ENCODE results near the gene FAM13A.

FAM13A gene

DNA sequence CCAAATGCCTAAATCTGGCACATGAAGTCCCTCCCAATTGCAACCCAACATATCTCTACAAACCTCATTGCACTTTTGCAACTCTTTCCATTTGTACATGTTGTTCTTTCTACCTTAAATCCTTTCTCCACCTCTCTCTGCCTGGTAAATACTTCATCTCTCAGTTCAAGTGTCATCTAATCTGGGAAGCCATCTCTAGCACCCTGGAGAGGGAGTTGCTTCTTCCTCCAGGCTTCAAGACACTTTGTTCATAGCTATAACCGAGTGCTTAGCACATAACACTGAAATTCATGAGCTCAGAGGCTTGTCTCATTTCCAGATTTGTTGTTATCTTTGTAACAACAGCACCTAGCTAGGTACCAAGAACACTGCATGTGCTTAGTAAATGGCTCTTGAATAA is 244.6 kb downstream of the FAM13A start:
- no peak for DNase-seq (ENCODE audit: low read depth)

DNA sequence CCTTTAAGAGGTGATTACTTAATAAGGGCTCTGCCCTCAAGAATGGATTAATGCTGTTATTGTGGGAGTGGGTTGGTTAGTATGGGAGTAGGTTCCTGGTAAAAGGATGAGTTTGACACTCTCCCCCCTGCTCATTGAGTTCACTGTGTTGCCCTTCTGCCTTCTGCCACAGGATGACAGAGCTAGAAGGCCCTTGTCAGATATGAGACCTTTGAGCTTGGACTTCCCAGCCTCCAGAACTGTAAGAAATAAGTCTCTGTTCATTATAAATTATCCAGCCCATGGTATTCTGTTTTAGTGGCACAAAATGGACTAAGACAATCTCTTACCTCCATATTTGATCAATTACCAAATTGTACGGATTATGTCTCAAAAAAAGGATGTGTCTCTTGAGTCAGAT is 245.1 kb downstream of the FAM13A start:
- DNase-seq (ENCODE audit: low read depth), result no peak

DNA sequence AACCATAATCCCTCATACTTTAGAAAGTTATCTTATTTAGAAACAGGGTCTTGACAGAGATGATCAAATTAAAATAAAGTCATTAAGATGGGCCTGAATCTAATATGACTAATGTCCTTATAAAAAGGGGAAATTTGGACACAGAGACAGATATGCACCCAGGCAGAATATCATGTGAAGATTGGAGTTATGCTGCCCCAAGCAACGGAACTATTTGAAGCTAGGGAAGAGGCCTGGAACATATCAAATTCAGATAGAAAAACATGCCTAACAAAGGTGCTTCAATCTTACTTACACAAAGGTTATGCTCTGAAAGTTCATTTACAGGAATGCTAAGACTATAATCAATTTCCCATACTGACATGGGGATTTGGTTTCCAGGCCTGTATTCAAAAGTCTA is 246.7 kb downstream of the FAM13A start:
- DNase-seq (ENCODE audit: low read depth), result no peak

DNA sequence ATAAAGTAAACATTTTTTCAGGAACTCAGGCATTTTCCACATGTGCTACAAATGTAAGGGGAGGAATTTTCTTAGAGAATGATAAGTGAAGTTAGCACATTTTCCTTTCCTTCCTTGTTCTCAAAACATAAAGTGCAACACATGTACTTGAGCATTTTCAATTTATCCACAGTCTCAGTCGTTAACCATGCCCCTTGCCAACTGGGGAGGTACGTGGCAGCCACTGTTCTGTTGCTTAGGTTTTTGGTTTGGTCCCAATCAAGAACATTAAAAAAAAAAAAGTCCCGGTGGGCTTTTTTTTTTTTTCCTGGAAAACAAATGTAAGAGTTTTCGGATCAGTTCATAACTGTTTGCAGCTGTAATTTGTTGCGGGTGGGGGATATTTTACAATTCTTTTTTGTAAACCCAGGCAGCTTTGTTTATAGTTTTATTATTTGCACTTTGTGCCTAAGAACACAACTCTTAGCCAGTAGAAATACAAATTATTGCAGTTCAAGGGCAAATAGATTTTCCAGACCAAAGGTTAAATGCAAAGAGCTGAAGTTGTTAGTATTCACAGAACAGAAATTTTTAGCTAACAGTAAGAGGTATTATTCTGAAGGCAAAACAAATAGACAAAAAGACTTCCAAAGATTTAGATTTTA is 247.3 kb downstream of the FAM13A start:
- no peak for DNase-seq (ENCODE audit: low read depth)

DNA sequence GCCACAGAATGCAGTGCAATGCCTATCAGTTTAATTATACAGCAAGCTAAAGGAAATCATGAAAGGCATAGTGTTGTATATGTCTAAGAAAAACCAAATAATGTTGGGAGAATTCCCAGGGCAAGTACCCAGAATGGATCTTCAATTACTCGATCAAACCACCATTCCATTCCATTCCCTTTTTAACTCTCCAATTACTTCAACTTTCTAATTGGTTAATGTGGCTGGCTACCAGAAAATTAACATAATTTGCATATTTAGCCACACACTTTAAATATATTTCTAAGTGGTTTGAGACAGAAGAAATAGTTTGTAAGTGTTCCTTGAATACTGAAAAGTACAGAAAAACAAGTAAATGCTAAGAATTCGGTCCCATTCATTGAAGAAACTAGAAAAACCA is 247.9 kb downstream of the FAM13A start:
- no peak for DNase-seq (ENCODE audit: low read depth)

DNA sequence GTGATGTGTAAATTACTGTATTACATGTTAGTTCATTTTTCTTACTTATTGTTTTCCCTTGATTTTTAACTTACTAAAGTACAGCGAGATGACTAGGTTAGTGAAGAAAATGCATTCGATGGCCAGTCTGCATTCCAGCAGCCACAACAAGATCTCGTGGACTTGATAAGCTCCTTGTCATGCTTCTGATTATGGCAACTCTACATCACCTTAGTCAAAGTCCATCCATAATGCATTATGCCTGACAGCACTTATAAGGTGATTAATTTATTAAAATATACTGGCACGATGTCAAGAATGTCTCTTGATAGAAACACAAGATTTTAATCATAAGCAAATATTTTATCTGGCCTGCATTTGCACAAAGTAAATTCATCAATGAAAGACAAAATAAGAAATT is 249.5 kb downstream of the FAM13A start:
- DNase-seq (ENCODE audit: low read depth), result no peak

DNA sequence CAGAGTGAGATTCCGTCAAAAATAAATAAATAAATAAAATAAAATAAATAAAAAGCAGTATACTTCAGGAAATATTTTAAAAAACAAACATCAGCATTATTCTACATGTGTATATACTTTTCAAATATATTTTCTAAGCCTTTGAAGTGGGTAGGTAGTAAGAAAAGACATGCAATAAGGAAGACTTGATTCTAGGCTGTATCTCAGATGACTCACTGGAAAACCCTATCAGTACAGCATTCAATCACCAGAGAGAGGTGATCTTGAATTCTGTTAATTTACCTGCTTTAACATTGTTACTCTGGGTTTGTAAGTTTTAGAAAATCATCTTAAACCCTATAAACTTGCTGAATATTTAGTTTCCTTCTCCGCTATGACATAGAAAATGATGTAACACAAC is 252.8 kb downstream of the FAM13A start:
- DNase-seq (ENCODE audit: low read depth), result no peak

DNA sequence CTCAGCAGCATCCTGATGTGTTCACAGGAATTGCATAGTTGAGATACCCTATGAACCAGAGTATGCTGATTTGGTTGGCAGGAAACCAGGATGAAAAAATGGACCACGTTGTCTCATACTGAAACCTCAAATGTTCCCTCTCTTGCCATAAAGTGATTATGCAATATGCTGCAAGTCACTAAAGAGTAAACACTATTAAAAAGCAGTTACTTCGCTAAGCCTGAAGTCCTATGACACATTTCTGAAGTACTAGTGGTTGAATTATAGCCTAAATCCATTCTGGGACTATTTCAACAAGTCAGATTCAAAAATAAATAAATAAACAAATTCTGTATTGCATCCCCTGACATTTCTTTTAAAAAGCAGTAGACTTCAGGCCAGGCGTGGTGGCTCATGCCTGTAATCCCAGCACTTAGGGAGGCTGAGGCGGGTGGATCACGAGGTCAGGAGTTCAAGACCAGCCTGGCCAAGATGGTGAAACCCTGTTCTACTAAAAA is 253.3 kb downstream of the FAM13A start:
- no peak for DNase-seq (ENCODE audit: low read depth)

DNA sequence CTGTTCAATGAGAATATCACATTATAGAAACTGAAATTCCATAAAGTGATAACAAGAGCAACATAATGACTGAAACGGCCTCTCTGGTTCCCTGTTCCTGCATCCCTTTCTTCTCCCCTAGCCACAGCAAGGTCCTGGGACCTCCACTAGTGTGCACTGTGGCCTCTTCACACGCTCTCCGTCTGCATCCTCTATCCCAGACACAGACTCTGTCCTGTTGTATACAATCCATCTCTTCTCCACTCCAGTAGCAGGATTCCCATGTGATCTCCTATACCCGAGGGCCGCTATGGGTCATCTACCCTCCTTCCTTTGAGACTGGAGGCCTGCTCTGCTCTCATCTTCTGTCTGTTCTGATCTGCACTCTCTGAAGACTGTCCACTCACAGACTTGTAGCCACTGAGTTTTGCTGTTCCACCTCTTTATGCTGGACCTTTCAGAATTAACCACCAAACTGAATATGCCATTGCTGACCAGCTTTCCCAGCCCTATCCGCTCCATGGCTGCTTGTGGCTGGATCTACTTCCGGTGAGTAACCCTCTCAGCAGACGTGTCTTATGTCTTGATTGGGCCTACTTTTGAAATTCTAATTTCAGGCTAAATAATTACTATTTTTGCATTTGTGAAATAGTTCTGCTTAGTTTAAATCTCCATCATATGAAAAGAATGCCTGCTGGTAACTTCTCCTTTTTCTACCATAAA is 254.2 kb downstream of the FAM13A start:
- no peak for DNase-seq (ENCODE audit: low read depth)

DNA sequence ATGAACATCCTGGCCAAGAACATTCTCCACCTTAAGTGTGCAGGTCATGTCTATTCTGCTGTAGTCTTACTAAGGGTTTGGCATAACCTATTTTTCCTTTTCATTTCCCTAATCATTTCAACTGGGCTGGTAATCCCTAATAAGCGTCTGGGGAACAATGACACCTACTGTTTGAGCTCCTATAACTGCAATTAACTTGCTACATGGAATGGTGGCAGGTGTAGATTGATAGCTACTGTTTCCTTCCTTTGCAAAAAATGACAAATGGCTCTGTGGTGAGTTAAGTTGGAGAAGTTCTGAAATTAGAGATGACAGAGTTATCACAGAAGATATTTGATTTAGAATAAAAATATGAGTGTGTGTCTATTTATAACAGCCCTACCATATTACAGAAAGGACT is 254.8 kb downstream of the FAM13A start:
- no peak for DNase-seq (ENCODE audit: low read depth)

DNA sequence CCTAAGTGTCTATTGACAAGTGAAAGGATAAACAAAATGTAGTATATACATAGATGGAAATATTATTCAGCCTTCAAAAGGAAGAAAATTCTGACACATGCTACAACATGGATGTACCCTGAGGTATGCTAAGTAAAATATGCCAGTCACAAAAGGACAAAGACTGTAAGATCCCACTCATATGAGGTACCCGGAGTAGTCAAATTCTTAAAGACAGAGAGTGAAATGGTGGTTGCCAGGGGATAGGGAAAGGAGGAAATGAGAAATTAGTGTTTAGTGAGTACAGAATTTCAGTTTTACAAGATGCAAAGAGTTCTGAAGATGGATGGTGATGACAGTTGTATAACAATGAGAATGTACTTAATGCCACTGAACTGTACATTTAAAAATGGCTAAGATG is 257.1 kb downstream of the FAM13A start:
- DNase-seq (ENCODE audit: low read depth), result no peak

DNA sequence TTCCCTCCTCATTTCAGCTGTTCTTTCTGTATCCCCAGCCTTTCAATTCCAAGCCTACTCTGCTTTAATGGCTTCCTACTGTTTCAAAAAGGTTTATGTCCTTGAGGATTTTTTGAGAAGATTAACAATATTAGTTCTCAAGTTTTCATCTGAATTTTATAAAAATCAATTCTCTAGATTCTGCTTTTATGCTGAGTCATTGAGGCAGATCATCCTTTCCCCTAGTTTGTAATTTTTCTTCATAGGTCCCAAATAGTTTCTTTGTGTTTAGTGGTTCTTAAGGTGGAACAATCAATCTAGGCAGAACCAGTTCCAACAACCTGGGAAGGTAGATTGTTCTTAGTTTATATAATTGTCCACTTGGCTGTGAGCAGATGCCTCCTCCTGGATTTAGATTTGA is 259.3 kb downstream of the FAM13A start:
- DNase-seq (ENCODE audit: low read depth), result no peak

DNA sequence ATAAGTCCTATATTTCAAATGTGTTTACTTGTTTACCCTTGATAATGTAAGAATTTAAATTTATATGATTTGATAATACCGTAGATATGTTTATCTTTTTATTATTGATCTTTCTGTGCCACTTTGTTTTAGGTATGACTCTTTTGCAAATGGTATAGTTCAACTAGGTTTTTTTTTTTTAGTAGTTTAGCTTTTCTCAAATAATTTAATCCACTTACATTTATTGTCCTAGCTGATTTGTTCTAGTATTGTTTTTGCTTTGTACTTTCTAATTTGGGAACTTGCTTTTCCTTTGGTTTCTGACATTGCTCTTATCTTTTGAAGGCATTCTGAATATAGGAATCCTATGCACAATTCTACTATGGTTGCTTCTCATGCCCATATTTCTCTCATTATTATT is 260.4 kb downstream of the FAM13A start:
- DNase-seq (ENCODE audit: low read depth), result no peak

DNA sequence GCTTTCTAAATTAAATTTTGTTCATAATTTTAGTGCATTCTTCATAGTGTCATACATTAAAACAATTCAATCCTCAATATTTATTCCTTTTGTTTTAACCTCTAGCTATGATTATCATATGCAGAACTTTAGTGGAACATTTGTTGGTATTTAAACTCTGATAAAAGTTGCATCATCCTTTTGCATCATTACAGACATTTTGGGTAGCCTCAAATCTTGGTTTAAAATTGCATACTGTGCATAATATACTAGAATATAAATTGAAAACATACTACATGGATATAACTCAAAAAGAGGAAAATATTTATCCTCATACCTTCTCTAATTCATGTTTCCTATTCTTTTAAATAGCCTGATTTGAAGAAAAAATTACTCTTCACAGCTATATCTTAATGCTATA is 262.0 kb downstream of the FAM13A start:
- DNase-seq (ENCODE audit: low read depth), result no peak

DNA sequence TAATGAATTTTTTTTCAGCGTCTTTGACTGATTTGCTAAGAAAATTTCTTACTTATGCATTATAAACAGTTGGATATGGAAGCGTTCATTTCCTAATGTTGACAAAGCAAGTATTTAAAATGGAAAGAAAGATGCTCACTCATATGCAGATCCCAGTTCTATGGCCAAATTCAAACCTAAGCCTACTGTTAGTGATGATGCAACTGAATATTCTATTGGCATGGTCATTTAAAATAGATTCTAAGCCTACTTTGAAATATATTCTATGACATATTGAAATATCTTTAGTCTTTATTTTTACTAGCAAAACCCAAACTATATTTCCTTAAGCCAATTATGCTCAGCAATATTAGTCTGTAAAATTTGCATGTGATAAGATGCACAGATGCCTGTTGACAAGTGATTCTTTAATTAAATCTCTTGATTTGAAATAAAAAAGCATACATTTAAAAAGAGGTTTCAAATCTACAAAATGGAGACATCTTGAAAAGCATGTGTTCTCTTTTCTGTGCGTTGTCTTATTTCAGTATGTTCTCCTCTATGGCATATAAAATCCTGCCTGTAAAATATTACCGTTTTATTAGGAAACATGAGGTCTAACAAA is 262.8 kb downstream of the FAM13A start:
- DNase-seq (ENCODE audit: low read depth), result no peak

DNA sequence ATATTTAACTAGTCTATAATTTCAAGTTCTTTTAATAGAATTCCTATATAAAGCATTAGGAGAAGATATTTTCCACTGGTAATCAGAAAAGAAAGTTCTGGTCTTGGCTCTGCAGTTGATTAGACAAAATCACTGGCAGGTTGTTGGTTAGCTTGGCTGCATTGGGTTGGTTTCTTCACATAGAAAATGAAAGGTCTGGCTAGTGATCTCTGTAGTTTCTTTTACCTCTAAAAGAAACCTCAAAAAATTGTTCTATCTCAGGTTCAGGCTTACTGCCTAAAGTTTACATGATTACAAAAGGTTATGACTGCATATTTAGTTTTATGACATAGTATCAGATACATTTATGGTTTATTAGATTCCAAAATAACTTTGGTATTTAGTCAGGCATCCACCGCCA is 263.5 kb downstream of the FAM13A start:
- DNase-seq (ENCODE audit: low read depth), result no peak

DNA sequence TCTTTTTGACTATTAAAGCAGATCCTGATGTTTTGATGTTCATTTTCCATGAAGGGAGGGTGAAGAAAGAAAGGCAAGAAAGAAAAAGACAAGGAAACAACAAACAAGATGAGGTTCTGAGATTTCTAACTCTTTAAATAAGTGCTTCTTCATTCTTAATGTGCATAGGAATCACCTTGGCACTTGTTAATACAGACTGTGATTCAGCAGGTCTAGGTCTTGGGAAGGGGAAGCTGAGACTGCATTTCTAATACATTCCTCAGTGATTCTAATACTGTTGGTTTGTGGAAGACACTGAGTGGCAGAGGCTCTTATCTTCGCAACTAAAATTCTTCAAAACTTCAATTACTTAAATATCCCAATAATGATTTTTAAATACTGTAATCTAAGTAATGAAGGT is 264.2 kb downstream of the FAM13A start:
- DNase-seq (ENCODE audit: low read depth), result no peak

DNA sequence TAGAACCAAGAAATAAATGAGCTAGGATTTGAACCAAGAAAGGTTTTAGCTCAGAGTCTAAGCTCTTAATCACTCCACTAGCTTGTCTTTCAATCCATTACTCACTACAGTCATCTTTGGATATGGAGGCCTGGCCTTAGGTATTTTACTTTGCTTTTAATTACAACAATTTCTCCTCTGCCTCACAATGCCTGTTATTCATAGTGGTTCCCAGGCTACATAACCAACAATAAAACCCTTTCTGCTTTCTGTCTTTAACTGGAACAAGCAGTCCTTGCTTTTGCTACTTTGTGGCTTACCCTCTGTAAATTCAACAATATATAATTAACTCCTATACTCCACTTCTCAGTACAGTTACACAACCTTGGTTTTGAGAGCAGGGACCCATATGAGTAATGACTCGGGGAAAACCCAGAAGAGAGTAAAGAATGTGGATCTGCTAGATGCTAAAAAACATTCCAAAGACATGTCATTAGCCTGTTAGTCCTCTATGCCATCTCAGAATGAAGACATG is 264.7 kb downstream of the FAM13A start:
- DNase-seq (ENCODE audit: low read depth), result no peak

DNA sequence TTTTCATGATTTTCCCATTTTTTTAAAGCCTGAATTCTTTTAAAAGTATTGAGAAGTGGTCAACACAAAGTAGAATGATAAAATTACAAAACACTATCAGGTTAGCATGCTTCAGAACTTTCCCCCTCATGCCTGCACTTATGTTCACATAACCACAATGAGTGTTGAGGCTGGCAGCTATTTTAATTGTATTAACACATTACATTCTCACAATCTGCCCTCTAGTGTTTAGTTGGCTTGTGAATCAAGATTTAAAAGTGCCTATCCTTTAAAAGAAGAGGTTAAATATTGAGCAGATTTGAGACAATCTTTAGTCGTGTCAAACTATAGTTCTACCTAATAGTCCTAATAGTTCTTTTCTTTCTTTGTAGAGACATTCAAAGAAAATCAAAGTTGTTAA is 265.7 kb downstream of the FAM13A start:
- DNase-seq (ENCODE audit: low read depth), result no peak

DNA sequence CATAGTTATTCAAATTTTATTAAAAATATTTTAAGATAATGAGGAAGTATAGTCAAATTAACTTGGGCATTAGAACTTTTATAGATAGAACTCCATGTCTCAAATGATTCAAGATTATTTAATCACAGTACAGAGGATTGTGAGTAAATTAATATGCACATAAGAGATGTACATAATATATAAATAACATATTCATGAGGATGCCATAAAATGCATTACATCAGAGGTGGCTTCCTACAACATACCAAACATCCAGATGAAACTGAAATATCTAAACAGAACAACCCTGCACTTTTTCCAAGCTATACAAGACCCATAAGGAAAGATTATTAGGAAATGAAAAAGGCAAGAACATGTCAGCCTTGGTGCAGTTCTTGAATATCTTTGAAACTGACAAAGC is 268.1 kb downstream of the FAM13A start:
- no peak for DNase-seq (ENCODE audit: low read depth)

DNA sequence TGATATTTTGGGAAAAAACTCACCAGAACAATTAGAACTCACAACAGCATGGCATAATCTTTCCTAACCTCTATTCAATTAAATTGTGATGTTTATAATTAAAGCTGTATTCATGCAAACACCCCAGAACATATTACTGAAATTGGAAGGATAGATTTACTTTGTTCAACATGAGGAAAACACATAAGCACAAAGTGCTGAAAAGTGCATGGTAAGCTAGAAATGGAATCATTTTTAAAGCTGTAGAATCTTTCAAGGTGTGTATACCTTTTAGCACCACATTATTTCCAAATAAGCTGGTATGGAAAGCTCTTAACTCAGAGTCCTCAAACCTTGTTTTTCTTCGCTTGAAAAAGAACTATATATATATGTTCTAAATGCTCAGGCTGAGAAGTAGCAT is 268.6 kb downstream of the FAM13A start:
- no peak for DNase-seq (ENCODE audit: low read depth)

DNA sequence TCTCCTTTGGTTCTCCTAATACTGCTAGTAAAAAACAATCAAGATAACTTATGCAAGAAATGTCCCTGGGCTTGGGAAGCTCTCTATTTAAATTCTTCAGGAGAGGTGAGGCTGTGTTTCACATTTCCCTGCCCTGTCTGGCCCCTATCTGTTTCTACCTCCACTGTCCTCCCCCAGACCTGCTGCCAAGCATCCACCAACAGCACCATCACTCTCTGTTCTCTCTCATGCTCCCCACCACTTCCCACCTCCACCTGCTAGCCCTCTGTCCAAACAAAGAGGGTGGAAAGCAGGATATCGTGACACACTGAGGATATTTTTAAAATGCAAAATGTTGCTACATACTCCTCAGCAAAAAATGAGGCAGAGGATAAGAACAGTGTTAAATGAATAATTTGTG is 271.0 kb downstream of the FAM13A start:
- no peak for DNase-seq (ENCODE audit: low read depth)

DNA sequence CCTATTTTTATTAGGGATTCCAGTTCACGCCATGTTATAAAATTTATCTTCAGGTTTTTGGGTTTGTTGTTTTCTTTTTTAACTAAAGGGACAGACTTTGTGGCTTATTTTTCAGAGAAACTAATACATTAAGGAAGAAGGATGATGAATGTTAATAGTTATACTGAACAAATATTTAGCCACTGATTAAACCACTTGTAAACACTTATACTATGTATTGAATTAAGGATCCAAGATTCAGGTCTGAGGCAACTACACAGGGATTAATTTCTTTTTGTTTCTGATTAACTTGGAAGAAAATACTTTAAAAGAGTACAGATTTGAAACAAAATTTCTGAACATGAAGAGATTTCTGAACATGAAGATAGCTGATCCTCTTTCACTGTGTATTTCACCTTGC is 276.6 kb downstream of the FAM13A start:
- DNase-seq (ENCODE audit: low read depth), result no peak

Measured in stimulated activated CD8-positive, alpha-beta memory T cell treated with anti-CD3 and anti-CD28 coated beads, Interleukin-4, amount 100 ng/mL, for 24 hours (primary cell).